ENCODE results near the gene SELENON. TPM values are rescaled to one million over a fixed set of nuclear protein-coding genes. Genes with fewer than 3 reads are reported as not detected.

SELENON gene
- total RNA-seq, 1 donor: 33.7 TPM

- Histone ChIP-seq H3K4me1 (ENCODE audit: insufficient read depth, low read length) (peaks cover 40% of the 10 kb centered on the region), H4K20me1 (ENCODE audit: insufficient read depth, low read length) (peaks cover 19% of the 10 kb centered on the region), H3K36me3 (ENCODE audit: insufficient read depth, low read length) (peaks cover 18% of the 10 kb centered on the region), H3K27ac (ENCODE audit: low read depth, low read length) (no peak overlapping the region), H3K27me3 (ENCODE audit: insufficient read depth, low read length) (no peaks in the 10 kb centered on the region), H3K4me3 (ENCODE audit: insufficient read depth, low read length) (no peak overlapping the region), H2AFZ (ENCODE audit: low read length) (no peak overlapping the region), H3K79me2 (ENCODE audit: insufficient read depth, low read length) (peaks cover 34% of the 10 kb centered on the region), H3K9me3 (ENCODE audit: low read depth, low read length) (no peaks in the 10 kb centered on the region), H3K4me2 (ENCODE audit: insufficient read depth, low read length) (no peak overlapping the region)
- no peak for DNase-seq (ENCODE audit: insufficient read length, low spot score, missing footprints)
- TF ChIP-seq, protein P1, sequence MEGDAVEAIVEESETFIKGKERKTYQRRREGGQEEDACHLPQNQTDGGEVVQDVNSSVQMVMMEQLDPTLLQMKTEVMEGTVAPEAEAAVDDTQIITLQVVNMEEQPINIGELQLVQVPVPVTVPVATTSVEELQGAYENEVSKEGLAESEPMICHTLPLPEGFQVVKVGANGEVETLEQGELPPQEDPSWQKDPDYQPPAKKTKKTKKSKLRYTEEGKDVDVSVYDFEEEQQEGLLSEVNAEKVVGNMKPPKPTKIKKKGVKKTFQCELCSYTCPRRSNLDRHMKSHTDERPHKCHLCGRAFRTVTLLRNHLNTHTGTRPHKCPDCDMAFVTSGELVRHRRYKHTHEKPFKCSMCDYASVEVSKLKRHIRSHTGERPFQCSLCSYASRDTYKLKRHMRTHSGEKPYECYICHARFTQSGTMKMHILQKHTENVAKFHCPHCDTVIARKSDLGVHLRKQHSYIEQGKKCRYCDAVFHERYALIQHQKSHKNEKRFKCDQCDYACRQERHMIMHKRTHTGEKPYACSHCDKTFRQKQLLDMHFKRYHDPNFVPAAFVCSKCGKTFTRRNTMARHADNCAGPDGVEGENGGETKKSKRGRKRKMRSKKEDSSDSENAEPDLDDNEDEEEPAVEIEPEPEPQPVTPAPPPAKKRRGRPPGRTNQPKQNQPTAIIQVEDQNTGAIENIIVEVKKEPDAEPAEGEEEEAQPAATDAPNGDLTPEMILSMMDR (IDR thresholded peaks at IDR 0.05; ENCODE audit: extremely low read depth, low read depth, low read length): no peak
Observed at GRCh38 chr1:25803368-25803767, 3.4 kb downstream of the SELENON start.

- H3K4me2 ChIP-seq (ENCODE audit: insufficient read depth, low read length): peak overlapping the region; percentile 51
- peaks cover 19% of the 10 kb centered on the region for H4K20me1 ChIP-seq (ENCODE audit: insufficient read depth, low read length)
- H3K9me3 ChIP-seq (ENCODE audit: low read depth, low read length): no peaks in the 10 kb centered on the region
- H3K4me3 ChIP-seq (ENCODE audit: insufficient read depth, low read length): no peak overlapping the region
- H3K79me2 ChIP-seq (ENCODE audit: insufficient read depth, low read length): peaks cover 34% of the 10 kb centered on the region
- TF ChIP-seq, protein P1 (IDR thresholded peaks at IDR 0.05; ENCODE audit: extremely low read depth, low read depth, low read length): no peak
- DNase-seq (ENCODE audit: insufficient read length, low spot score, missing footprints): peak; percentile 99
- peaks cover 40% of the 10 kb centered on the region for H3K4me1 ChIP-seq (ENCODE audit: insufficient read depth, low read length)
- no peak overlapping the region for H2AFZ ChIP-seq (ENCODE audit: low read length)
- peak overlapping the region; percentile 77 for H3K27ac ChIP-seq (ENCODE audit: low read depth, low read length)
- H3K36me3 ChIP-seq (ENCODE audit: insufficient read depth, low read length): peaks cover 28% of the 10 kb centered on the region
- H3K27me3 ChIP-seq (ENCODE audit: insufficient read depth, low read length): no peaks in the 10 kb centered on the region
Observed at GRCh38 chr1:25804244-25804963, 4.4 kb downstream of the SELENON start.

GRCh38 chr1:25804964-25805862 is 5.2 kb downstream of the SELENON start:
- peak; percentile 90 for DNase-seq (ENCODE audit: insufficient read length, low spot score, missing footprints)
- TF ChIP-seq, protein P1 (IDR thresholded peaks at IDR 0.05; ENCODE audit: extremely low read depth, low read depth, low read length): no peak
- Histone ChIP-seq H2AFZ (ENCODE audit: low read length) (no peak overlapping the region), H3K79me2 (ENCODE audit: insufficient read depth, low read length) (peaks cover 34% of the 10 kb centered on the region), H3K4me3 (ENCODE audit: insufficient read depth, low read length) (no peak overlapping the region), H4K20me1 (ENCODE audit: insufficient read depth, low read length) (peaks cover 21% of the 10 kb centered on the region), H3K27me3 (ENCODE audit: insufficient read depth, low read length) (no peaks in the 10 kb centered on the region), H3K27ac (ENCODE audit: low read depth, low read length) (peak overlapping the region; percentile 77), H3K9me3 (ENCODE audit: low read depth, low read length) (no peaks in the 10 kb centered on the region), H3K4me1 (ENCODE audit: insufficient read depth, low read length) (peaks cover 37% of the 10 kb centered on the region), H3K36me3 (ENCODE audit: insufficient read depth, low read length) (peaks cover 35% of the 10 kb centered on the region), H3K4me2 (ENCODE audit: insufficient read depth, low read length) (peak overlapping the region; percentile 51)

GRCh38 chr1:25805863-25806225 is 5.9 kb downstream of the SELENON start:
- TF ChIP-seq, protein P1 (IDR thresholded peaks at IDR 0.05; ENCODE audit: extremely low read depth, low read depth, low read length): no peak
- Histone ChIP-seq H3K9me3 (ENCODE audit: low read depth, low read length) (no peaks in the 10 kb centered on the region), H2AFZ (ENCODE audit: low read length) (no peak overlapping the region), H4K20me1 (ENCODE audit: insufficient read depth, low read length) (peaks cover 26% of the 10 kb centered on the region), H3K4me1 (ENCODE audit: insufficient read depth, low read length) (peaks cover 37% of the 10 kb centered on the region), H3K4me3 (ENCODE audit: insufficient read depth, low read length) (no peak overlapping the region), H3K4me2 (ENCODE audit: insufficient read depth, low read length) (no peak overlapping the region), H3K27me3 (ENCODE audit: insufficient read depth, low read length) (no peaks in the 10 kb centered on the region), H3K36me3 (ENCODE audit: insufficient read depth, low read length) (peaks cover 40% of the 10 kb centered on the region), H3K27ac (ENCODE audit: low read depth, low read length) (peak overlapping the region; percentile 77), H3K79me2 (ENCODE audit: insufficient read depth, low read length) (peaks cover 28% of the 10 kb centered on the region)
- DNase-seq (ENCODE audit: insufficient read length, low spot score, missing footprints): peak; percentile 96
